PC-3 (cell line): Measurements from ENCODE around the gene FDXACB1. TPM values are rescaled to one million over a fixed set of nuclear protein-coding genes. Genes with fewer than 3 reads are reported as not detected.
A peak's percentile ranks its signal among the peaks of the same experiment; 100 is the strongest.

Experiments used
- ATAC-seq: fragments of 200-7000 bp; cut with Tn5 transposase; 2 replicates; pipeline ENCODE4 v1.9.1; 2020; ENCODE audit warnings: mild to moderate bottlenecking, moderate library complexity
- BruUV-seq: library from RNA; stranded (reverse); fragments of 400-500 nt; replicated peaks from 2 replicates; lab custom pipeline; 2021; lab: Mats Ljungman, UMichigan
- CTCF ChIA-PET: fragments of 300-600 bp; sonication (Branson Sonifier 250); formaldehyde crosslinking; loops from one replicate; lab custom pipeline; 2022; ENCODE audit warnings: antibody characterized with exemption; lab: Charles Lee
- POLR2A ChIA-PET: fragments of 300-600 bp; sonication (Branson Sonifier 250); formaldehyde crosslinking; loops from one replicate; lab custom pipeline; 2022; ENCODE audit warnings: antibody characterized with exemption; ENCODE audit not compliant: unreplicated experiment; lab: Charles Lee
- DNase-seq: peaks from one replicate; pipeline ENCODE4 v3.0.0-alpha.2; 2015
- H2AFZ ChIP-seq: fragments of 300-600 bp; sonication (generic); 2 replicates; pipeline ENCODE4 v1.6.0; 2016; ENCODE audit warnings: antibody characterized with exemption, low read length
- H3F3A ChIP-seq: fragments of 300-600 bp; sonication (generic); one replicate; pipeline ENCODE4 v1.6.0; 2017; ENCODE audit warnings: antibody characterized with exemption, low read length, control low read depth, mild to moderate bottlenecking; ENCODE audit not compliant: unreplicated experiment
- H3K27ac ChIP-seq: fragments of 300-600 bp; sonication (generic); 2 replicates; pipeline ENCODE4 v1.5.1; 2016; ENCODE audit warnings: mild to moderate bottlenecking, low read length
- H3K27me3 ChIP-seq: fragments of 300-600 bp; sonication (generic); 2 replicates; pipeline ENCODE4 v1.6.1; 2016; ENCODE audit warnings: low read length, mixed read lengths
- H3K36me3 ChIP-seq: fragments of 300-600 bp; sonication (generic); 2 replicates; pipeline ENCODE4 v1.6.1; 2016; ENCODE audit warnings: low read depth, mixed run types, low read length, mixed read lengths
- H3K4me1 ChIP-seq: fragments of 300-600 bp; sonication (generic); 2 replicates; pipeline ENCODE4 v1.5.1; 2016; ENCODE audit warnings: low read length; ENCODE audit not compliant: insufficient read depth
- H3K4me2 ChIP-seq: fragments of 300-600 bp; sonication (generic); 2 replicates; pipeline ENCODE4 v1.6.0; 2016; ENCODE audit warnings: low read length
- H3K4me3 ChIP-seq: fragments of 300-600 bp; sonication (generic); 2 replicates; pipeline ENCODE4 v1.5.1; 2016; ENCODE audit warnings: mild to moderate bottlenecking, low read length, mixed read lengths
- H3K79me2 ChIP-seq: fragments of 300-600 bp; sonication (generic); 2 replicates; pipeline ENCODE4 v1.6.1; 2017; ENCODE audit warnings: low read length, mixed read lengths
- H3K9ac ChIP-seq: fragments of 300-600 bp; sonication (generic); 2 replicates; pipeline ENCODE4 v1.6.0; 2016; ENCODE audit warnings: mild to moderate bottlenecking, low read length
- H3K9me2 ChIP-seq: fragments of 300-600 bp; sonication (generic); replicated peaks from 2 replicates; pipeline ENCODE4 v1.6.1; 2016; ENCODE audit warnings: mixed run types, low read length, mixed read lengths
- H3K9me3 ChIP-seq: fragments of 300-600 bp; sonication (generic); 2 replicates; pipeline ENCODE4 v1.6.1; 2016; ENCODE audit warnings: low read length, mixed read lengths
- H4K20me1 ChIP-seq: fragments of 300-600 bp; sonication (generic); 2 replicates; pipeline ENCODE4 v1.6.1; 2016; ENCODE audit warnings: low read length, mixed read lengths
- EZH2 ChIP-seq: fragments of 300-600 bp; sonication (generic); IDR thresholded peaks from one replicate; pipeline ENCODE4 v1.6.1; 2017; ENCODE audit warnings: antibody characterized with exemption, mild to moderate bottlenecking, low read length; ENCODE audit not compliant: unreplicated experiment
- EZH2phosphoT487 ChIP-seq: fragments of 300-600 bp; sonication (generic); IDR thresholded peaks from 2 replicates; pipeline ENCODE4 v1.6.1; 2018; ENCODE audit warnings: mild to moderate bottlenecking, antibody characterized with exemption, low read length, borderline replicate concordance
- intact Hi-C: fragments of 100-400 bp; cut with micrococcal nuclease; formaldehyde crosslinking; loops from 2 replicates; pipeline ENCODE4 v1.9.0; 2023
- total RNA-seq: library from RNA; depleted of rRNA; stranded (reverse); fragments of >200 nt; gene quantifications from 2 replicates; pipeline ENCODE4 v1.2.3, GENCODE V29; 2014
- TF ChIP-seq, protein P1 (sequence below): fragments of 300-600 bp; sonication (generic); conservative IDR thresholded peaks from 2 replicates; pipeline ENCODE4 v1.5.1; 2017; ENCODE audit warnings: antibody characterized with exemption, low read depth, mild to moderate bottlenecking, low read length

The FDXACB1 gene
- total RNA-seq, 1 experiment from 2014 or later = 3.0 TPM

DNA sequence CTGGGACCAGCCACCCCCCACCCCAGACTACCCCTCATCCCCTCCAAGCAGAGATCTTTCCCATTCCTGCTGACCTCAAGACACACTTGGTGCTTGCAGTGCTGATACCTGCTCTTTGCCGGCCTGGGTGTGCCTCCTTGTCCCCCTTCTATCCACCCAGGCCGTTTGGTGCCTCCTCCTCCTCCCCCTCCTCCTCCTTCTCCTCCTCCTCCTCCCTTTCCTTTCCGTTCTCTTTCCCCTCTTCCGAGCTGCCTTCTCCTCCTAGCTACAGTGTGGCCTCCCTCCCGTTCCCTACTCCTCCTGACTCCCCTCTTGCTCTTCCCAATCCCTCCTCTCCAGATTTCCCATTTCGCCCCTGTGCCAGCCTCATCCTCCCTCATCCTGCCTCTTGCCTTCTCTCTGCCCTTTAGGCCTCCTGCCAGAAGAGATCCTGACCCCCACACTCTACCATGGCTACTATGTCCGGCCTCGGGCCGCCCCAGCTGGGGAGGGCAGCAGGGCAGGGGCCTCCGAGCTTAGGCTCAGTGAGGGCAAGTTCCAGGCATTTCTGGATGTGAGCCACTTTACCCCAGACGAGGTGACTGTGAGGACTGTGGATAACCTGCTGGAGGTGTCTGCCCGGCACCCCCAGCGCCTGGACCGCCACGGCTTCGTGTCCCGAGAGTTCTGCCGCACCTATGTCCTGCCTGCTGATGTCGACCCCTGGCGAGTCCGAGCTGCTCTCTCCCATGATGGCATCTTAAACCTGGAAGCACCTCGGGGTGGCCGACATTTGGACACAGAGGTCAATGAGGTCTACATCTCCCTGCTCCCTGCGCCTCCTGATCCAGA lies 34.3 kb upstream of the FDXACB1 start:
- Histone ChIP-seq H3K27ac (no peak overlapping the region), H3K9me2 (no peaks in the 10 kb centered on the region), H3K27me3 (no peaks in the 10 kb centered on the region), H3K9ac (no peak overlapping the region), H3K36me3 (no peaks in the 10 kb centered on the region), H4K20me1 (no peaks in the 10 kb centered on the region), H3K4me3 (no peak overlapping the region), H3K4me1 (peaks cover 9% of the 10 kb centered on the region), H3K79me2 (no peaks in the 10 kb centered on the region), H3F3A (no peaks in the 10 kb centered on the region), H2AFZ (no peak overlapping the region), H3K4me2 (no peak overlapping the region), H3K9me3 (no peaks in the 10 kb centered on the region)
- POLR2A ChIA-PET = no interaction called here
- no peak for DNase-seq
- TF ChIP-seq, protein P1, sequence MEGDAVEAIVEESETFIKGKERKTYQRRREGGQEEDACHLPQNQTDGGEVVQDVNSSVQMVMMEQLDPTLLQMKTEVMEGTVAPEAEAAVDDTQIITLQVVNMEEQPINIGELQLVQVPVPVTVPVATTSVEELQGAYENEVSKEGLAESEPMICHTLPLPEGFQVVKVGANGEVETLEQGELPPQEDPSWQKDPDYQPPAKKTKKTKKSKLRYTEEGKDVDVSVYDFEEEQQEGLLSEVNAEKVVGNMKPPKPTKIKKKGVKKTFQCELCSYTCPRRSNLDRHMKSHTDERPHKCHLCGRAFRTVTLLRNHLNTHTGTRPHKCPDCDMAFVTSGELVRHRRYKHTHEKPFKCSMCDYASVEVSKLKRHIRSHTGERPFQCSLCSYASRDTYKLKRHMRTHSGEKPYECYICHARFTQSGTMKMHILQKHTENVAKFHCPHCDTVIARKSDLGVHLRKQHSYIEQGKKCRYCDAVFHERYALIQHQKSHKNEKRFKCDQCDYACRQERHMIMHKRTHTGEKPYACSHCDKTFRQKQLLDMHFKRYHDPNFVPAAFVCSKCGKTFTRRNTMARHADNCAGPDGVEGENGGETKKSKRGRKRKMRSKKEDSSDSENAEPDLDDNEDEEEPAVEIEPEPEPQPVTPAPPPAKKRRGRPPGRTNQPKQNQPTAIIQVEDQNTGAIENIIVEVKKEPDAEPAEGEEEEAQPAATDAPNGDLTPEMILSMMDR = no peak
- TF ChIP-seq EZH2phosphoT487 (no peak), EZH2 (no peak)
- no peak for ATAC-seq
- BruUV-seq = no TSS peak
- intact Hi-C loops = no loop called here
- CTCF ChIA-PET = no interaction called here

DNA sequence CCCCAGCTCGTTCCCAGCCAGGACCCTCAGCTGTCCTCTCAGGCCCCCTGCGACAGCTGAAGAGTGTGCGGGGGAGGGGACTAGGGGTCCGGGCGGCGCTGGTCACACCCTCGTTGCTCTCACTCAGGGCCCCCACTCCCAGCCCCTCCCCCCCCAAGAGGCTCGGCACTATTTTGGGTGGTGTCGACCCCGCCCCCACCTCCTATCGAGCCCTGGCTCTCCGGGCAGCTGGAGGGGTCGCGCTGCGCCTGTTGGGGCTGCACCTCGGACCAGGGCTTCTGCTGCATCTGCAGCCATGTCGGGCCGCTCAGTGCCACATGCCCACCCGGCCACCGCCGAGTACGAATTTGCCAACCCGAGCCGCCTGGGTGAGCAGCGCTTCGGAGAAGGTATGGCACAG lies 33.6 kb upstream of the FDXACB1 start, which contains the start of gene HSPB2:
HSPB2 (plus strand) TSS at position 200 of the 400 bp plus-strand sequence; CDS start at position 296, 96 bp downstream.
- Histone ChIP-seq H3K4me1 (peaks cover 6% of the 10 kb centered on the region), H3K4me2 (peak within 1 kb of the TSS; percentile 54), H3K9me2 (no peaks in the 10 kb centered on the region), H3K79me2 (no peaks in the 10 kb centered on the region), H2AFZ (peak within 1 kb of the TSS; percentile 69), H3K9ac (no peak within 1 kb of the TSS), H3K27me3 (no peaks in the 10 kb centered on the region), H4K20me1 (no peaks in the 10 kb centered on the region), H3K4me3 (no peak within 1 kb of the TSS), H3K36me3 (no peaks in the 10 kb centered on the region), H3F3A (no peaks in the 10 kb centered on the region), H3K9me3 (no peaks in the 10 kb centered on the region), H3K27ac (no peak within 1 kb of the TSS)
- DNase-seq (no peak), ATAC-seq (no peak)
- ChIA-PET POLR2A (no interaction called here), CTCF (no interaction called here)
- TF ChIP-seq EZH2 (no peak), EZH2phosphoT487 (no peak)
- TF ChIP-seq, protein P1 = no peak
- no TSS peak for BruUV-seq
- intact Hi-C loops = no loop called here
